Mammary epithelial cell (primary cell): ENCODE data around the gene MTREX.

ENCODE experiments used
- EZH2 ChIP-seq: IDR thresholded peaks from 2 replicates; pipeline ENCODE4 v1.6.1; 2012; ENCODE audit warnings: low read length, inconsistent platforms, borderline replicate concordance
- TF ChIP-seq, protein P1 (sequence below), 2 donors: IDR thresholded peaks in 1 of 2; conservative IDR thresholded peaks in 1 of 2; 2 replicates each; pipeline ENCODE4 v1.5.1; 2011 to 2012; ENCODE audit warnings: inconsistent platforms in 2 of 2, low read length in 2 of 2, mild to moderate bottlenecking in 2 of 2, control low read depth in 1 of 2, low read depth in 1 of 2; ENCODE audit not compliant: insufficient read depth in 1 of 2; ENCODE audit errors: extremely low read depth in 1 of 2

DNA sequence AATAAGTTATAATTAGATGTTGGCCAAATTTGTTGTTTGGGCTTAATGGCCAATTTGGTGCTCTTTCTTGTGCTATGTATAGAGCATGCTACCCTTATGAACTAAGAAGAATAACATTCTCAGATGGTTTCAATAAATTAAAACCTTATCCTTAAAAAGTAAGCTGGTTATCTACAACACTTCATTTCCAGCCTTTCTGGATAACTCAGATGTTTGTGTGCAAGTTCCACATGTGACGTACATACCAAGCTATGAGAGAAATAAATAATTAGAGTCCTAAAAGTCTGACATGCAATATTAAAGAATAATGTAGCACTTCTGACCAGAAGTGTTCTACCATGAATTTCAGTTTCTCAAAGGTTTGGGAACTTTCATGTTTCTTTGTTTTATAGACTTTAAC is 11.7 kb downstream of the MTREX start:
- TF ChIP-seq, protein P1, sequence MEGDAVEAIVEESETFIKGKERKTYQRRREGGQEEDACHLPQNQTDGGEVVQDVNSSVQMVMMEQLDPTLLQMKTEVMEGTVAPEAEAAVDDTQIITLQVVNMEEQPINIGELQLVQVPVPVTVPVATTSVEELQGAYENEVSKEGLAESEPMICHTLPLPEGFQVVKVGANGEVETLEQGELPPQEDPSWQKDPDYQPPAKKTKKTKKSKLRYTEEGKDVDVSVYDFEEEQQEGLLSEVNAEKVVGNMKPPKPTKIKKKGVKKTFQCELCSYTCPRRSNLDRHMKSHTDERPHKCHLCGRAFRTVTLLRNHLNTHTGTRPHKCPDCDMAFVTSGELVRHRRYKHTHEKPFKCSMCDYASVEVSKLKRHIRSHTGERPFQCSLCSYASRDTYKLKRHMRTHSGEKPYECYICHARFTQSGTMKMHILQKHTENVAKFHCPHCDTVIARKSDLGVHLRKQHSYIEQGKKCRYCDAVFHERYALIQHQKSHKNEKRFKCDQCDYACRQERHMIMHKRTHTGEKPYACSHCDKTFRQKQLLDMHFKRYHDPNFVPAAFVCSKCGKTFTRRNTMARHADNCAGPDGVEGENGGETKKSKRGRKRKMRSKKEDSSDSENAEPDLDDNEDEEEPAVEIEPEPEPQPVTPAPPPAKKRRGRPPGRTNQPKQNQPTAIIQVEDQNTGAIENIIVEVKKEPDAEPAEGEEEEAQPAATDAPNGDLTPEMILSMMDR (conservative IDR thresholded peaks at IDR 0.05 in 1 of 2, IDR thresholded peaks at IDR 0.05 in 1 of 2; ENCODE audit: extremely low read depth in 1 of 2, insufficient read depth in 1 of 2, low read depth in 1 of 2, low read length in 2 of 2), result no peak
- TF ChIP-seq EZH2, result no peak
